GM19468 (cell line): ENCODE data around the gene CDH12.
"Not testable (repeated sequence)": the region's sequence is repeated elsewhere in the genome, so short reads cannot be mapped to it uniquely, and the experiment has no call there.

ENCODE experiments used
- ATAC-seq: cut with Tn5 transposase; IDR thresholded peaks from one replicate; pipeline ENCODE4 v1.9.1; 2021; ENCODE audit warnings: mild to moderate bottlenecking, moderate library complexity, moderate number of reproducible peaks; ENCODE audit not compliant: unreplicated experiment; ENCODE audit errors: extremely low read depth

CDH12 gene

GRCh38 chr5:22776285-22776684, 76.9 kb downstream of the CDH12 start:
- no peak for ATAC-seq

- not testable (repeated sequence) for ATAC-seq
These were observed 78.9 kb downstream of the CDH12 start for GRCh38 chr5:22774214-22774613.

- no peak for ATAC-seq
These were observed 88.4 kb downstream of the CDH12 start for GRCh38 chr5:22764736-22765135.

GRCh38 chr5:22757776-22758175, 95.4 kb downstream of the CDH12 start:
- no peak for ATAC-seq

- no peak for ATAC-seq
These were observed 99.0 kb downstream of the CDH12 start for GRCh38 chr5:22754155-22754554.

- no peak for ATAC-seq
These were observed 101.6 kb downstream of the CDH12 start for GRCh38 chr5:22751536-22751935.

GRCh38 chr5:22736443-22737003, 116.6 kb downstream of the CDH12 start:
- ATAC-seq, result no peak

GRCh38 chr5:22734907-22735306, 118.2 kb downstream of the CDH12 start:
- no peak for ATAC-seq

- ATAC-seq, result no peak
These were observed 124.5 kb downstream of the CDH12 start for GRCh38 chr5:22728610-22729009.

GRCh38 chr5:22722491-22722890, 130.7 kb downstream of the CDH12 start:
- ATAC-seq, result no peak

- ATAC-seq, result no peak
These were observed 131.1 kb downstream of the CDH12 start for GRCh38 chr5:22722056-22722455.

- ATAC-seq, result no peak
These were observed 133.3 kb downstream of the CDH12 start for GRCh38 chr5:22719842-22720241.

- no peak for ATAC-seq
These were observed 142.5 kb downstream of the CDH12 start for GRCh38 chr5:22710660-22711059.

GRCh38 chr5:22709743-22710142, 143.4 kb downstream of the CDH12 start:
- no peak for ATAC-seq

- ATAC-seq, result no peak
These were observed 144.3 kb downstream of the CDH12 start for GRCh38 chr5:22708770-22709328.

GRCh38 chr5:22706901-22707300, 146.2 kb downstream of the CDH12 start:
- no peak for ATAC-seq

GRCh38 chr5:22699319-22699718, 153.8 kb downstream of the CDH12 start:
- no peak for ATAC-seq

GRCh38 chr5:22693121-22693520, 160.0 kb downstream of the CDH12 start:
- ATAC-seq, result no peak

- ATAC-seq, result no peak
These were observed 170.1 kb downstream of the CDH12 start for GRCh38 chr5:22683050-22683449.

GRCh38 chr5:22678886-22679285, 174.3 kb downstream of the CDH12 start:
- ATAC-seq, result no peak

- ATAC-seq, result no peak
These were observed 180.0 kb downstream of the CDH12 start for GRCh38 chr5:22673131-22673530.

- ATAC-seq, result no peak
These were observed 183.8 kb downstream of the CDH12 start for GRCh38 chr5:22669345-22669744.
